Coronary artery (tissue), 2 donors: Measurements from ENCODE around the gene IMMP2L.

Experiments
- DNase-seq: peaks from one replicate; pipeline ENCODE4 v3.0.0-alpha.2; 2017; ENCODE audit warnings: low spot score
- H3K27ac ChIP-seq, 2 donors: fragments of 200-600 bp; sonication (generic); one replicate each; pipeline ENCODE4 v1.5.1; 2016 to 2019
- H3K4me3 ChIP-seq: fragments of 200-600 bp; sonication (generic); 2 replicates; pipeline ENCODE4 v1.5.1; 2016; ENCODE audit warnings: mild to moderate bottlenecking, moderate library complexity
- CTCF ChIP-seq: fragments of 200-600 bp; sonication (generic); IDR thresholded peaks from one replicate; pipeline ENCODE4 v1.5.1; 2019; ENCODE audit warnings: antibody characterized with exemption

Gene IMMP2L

DNA sequence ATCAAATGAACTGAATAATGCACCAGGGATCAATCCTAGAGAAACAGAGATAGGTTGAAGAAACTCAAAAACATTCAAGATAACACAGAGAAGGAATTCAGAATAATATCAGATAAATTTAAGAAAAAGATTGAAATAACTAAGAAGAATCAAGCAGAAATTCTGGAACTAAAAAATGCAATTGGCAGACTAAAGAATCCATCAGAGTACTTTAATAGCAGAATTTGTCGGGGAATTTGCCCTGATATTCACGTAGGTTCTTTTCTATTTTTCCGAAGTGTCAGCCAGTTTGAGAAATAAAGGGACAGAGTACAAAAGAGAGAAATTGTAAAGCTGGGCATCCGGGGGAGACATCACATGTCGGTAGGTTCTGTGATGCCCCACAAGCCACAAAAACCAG is 9.4 kb upstream of the IMMP2L start:
- TF ChIP-seq CTCF = no peak
- Histone ChIP-seq H3K27ac (no peak overlapping the region), H3K4me3 (no peak overlapping the region)
- no peak for DNase-seq

DNA sequence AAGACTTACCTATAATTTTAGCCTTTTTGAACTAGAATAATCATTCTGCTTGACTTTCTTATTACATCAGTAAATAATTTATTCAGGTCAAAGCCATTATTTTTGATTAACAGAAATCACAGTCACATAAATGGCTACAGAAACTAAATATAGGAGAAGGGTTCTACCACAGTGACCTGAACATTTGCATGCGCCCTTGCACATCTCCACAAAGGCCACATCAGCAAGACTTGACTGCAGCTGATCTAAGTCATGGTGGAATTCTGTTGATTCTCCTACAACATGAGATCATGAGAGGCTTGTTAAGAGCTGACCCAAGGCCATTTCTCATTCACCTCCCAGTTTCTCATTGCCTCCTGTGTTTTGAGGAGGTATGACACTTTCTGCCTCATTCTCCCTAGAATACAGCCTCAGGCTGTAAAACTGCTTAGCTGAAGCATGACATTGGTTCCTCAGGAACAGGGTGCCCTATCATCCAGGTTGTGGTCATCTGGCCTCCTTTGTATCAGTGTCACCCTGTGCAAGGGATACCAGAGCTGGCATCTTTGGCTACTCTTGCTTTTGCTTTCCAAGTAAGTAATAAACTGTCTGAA is 6.7 kb upstream of the IMMP2L start:
- DNase-seq = no peak
- TF ChIP-seq CTCF = no peak
- H3K4me3 ChIP-seq = no peak overlapping the region
- no peak overlapping the region for H3K27ac ChIP-seq

GRCh38 chr7:111568419-111568818 is 6.1 kb upstream of the IMMP2L start:
- no peak for DNase-seq
- TF ChIP-seq CTCF = no peak
- no peak overlapping the region for H3K4me3 ChIP-seq
- no peak overlapping the region for H3K27ac ChIP-seq

GRCh38 chr7:111564078-111564477 is 1.8 kb upstream of the IMMP2L start:
- DNase-seq = no peak
- TF ChIP-seq CTCF = no peak
- no peak overlapping the region for H3K4me3 ChIP-seq
- H3K27ac ChIP-seq = no peak overlapping the region

- H3K4me3 ChIP-seq = peak overlapping the region; percentile 87
- DNase-seq = no peak
- H3K27ac ChIP-seq = peak overlapping the region; percentile 86 to 88
- TF ChIP-seq CTCF = no peak
These were observed 713 bp downstream of the IMMP2L start for GRCh38 chr7:111561654-111561903.

- peak overlapping the region; percentile 86 to 88 for H3K27ac ChIP-seq
- no peak for TF ChIP-seq CTCF
These were observed 1.3 kb downstream of the IMMP2L start for GRCh38 chr7:111560773-111561653.

GRCh38 chr7:111558991-111559390 is 3.3 kb downstream of the IMMP2L start:
- H3K27ac ChIP-seq = no peak overlapping the region
- no peak overlapping the region for H3K4me3 ChIP-seq
- TF ChIP-seq CTCF = no peak
- no peak for DNase-seq

More at GRCh38 chr7:111560773-111561653, 1.3 kb downstream of the IMMP2L start:
- no peak for DNase-seq
- peak overlapping the region; percentile 87 for H3K4me3 ChIP-seq
